Large intestine (tissue), 12 donors: Measurements from ENCODE around the gene TLR2. TPM values are rescaled to one million over a fixed set of nuclear protein-coding genes. Genes with fewer than 3 reads are reported as not detected.

Source experiments
- DNase-seq, 2 donors: peaks; one replicate each; pipeline versions ENCODE4 v3.0.0 to v3.0.0-alpha.2; 2013
- H3K27ac ChIP-seq: one replicate; pipeline ENCODE4 v1.5.1; 2013; ENCODE audit warnings: low read length
- H3K27me3 ChIP-seq: 2 replicates; pipeline ENCODE4 v1.6.1; 2013; ENCODE audit warnings: low read length; ENCODE audit not compliant: control insufficient read depth, insufficient read depth
- H3K36me3 ChIP-seq: 2 replicates; pipeline ENCODE4 v1.6.1; 2013; ENCODE audit warnings: low read length; ENCODE audit not compliant: control insufficient read depth, insufficient read depth
- H3K4me1 ChIP-seq: one replicate; pipeline ENCODE4 v1.6.1; 2013; ENCODE audit warnings: low read length; ENCODE audit not compliant: control insufficient read depth, insufficient read depth
- H3K4me3 ChIP-seq: one replicate; pipeline ENCODE4 v1.5.1; 2013; ENCODE audit warnings: low read length
- H3K9me3 ChIP-seq: one replicate; pipeline ENCODE4 v1.6.1; 2013; ENCODE audit warnings: mild to moderate bottlenecking, low read depth, low read length, moderate library complexity; ENCODE audit not compliant: control insufficient read depth
- WGBS: methylation state at CpG from one replicate; pipeline ENCODE4 v1.1.5; 2013; ENCODE audit warnings: low lambda C conversion rate; ENCODE audit not compliant: insufficient coverage; 5-methylcytosine and 5-hydroxymethylcytosine counted together
- long read RNA-seq, 11 donors: transcript quantifications; one replicate each; lab custom pipeline, GENCODE V29; 2026
- polyA plus RNA-seq: library from polyadenylated mRNA; unstranded; fragments of 120-200 nt; gene quantifications from one replicate; pipeline ENCODE4 v1.2.1, GENCODE V29; 2013

Gene TLR2, protein sequence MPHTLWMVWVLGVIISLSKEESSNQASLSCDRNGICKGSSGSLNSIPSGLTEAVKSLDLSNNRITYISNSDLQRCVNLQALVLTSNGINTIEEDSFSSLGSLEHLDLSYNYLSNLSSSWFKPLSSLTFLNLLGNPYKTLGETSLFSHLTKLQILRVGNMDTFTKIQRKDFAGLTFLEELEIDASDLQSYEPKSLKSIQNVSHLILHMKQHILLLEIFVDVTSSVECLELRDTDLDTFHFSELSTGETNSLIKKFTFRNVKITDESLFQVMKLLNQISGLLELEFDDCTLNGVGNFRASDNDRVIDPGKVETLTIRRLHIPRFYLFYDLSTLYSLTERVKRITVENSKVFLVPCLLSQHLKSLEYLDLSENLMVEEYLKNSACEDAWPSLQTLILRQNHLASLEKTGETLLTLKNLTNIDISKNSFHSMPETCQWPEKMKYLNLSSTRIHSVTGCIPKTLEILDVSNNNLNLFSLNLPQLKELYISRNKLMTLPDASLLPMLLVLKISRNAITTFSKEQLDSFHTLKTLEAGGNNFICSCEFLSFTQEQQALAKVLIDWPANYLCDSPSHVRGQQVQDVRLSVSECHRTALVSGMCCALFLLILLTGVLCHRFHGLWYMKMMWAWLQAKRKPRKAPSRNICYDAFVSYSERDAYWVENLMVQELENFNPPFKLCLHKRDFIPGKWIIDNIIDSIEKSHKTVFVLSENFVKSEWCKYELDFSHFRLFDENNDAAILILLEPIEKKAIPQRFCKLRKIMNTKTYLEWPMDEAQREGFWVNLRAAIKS
- polyA plus RNA-seq: 12.1 TPM
- long read RNA-seq, donor 1, full-length matches to known transcripts: 4 of 4 reads
- long read RNA-seq, donor 1, partial matches to known transcripts: 0 of 4 reads
- long read RNA-seq, donor 1, other reads (novel, unspliced or antisense): 0 of 4 reads
- long read RNA-seq, donor 2, full-length matches to known transcripts: 11 of 11 reads
- long read RNA-seq, donor 2, partial matches to known transcripts: 0 of 11 reads
- long read RNA-seq, donor 2, other reads (novel, unspliced or antisense): 0 of 11 reads
- long read RNA-seq, donor 3, full-length matches to known transcripts: 5 of 5 reads
- long read RNA-seq, donor 3, partial matches to known transcripts: 0 of 5 reads
- long read RNA-seq, donor 3, other reads (novel, unspliced or antisense): 0 of 5 reads
- long read RNA-seq, donor 4, partial matches to known transcripts: 0 of 1 reads
- long read RNA-seq, donor 4, other reads (novel, unspliced or antisense): 0 of 1 reads
- long read RNA-seq, donor 5, full-length matches to known transcripts: 1 of 1 reads
- long read RNA-seq, donor 5, partial matches to known transcripts: 0 of 1 reads
- long read RNA-seq, donor 5, other reads (novel, unspliced or antisense): 0 of 1 reads
- long read RNA-seq, donor 6, full-length matches to known transcripts: 9 of 9 reads
- long read RNA-seq, donor 6, partial matches to known transcripts: 0 of 9 reads
- long read RNA-seq, donor 6, other reads (novel, unspliced or antisense): 0 of 9 reads
- long read RNA-seq, donor 7, full-length matches to known transcripts: 1 of 1 reads
- long read RNA-seq, donor 7, partial matches to known transcripts: 0 of 1 reads
- long read RNA-seq, donor 7, other reads (novel, unspliced or antisense): 0 of 1 reads
- long read RNA-seq, donor 8, full-length matches to known transcripts: 5 of 5 reads
- long read RNA-seq, donor 8, partial matches to known transcripts: 0 of 5 reads
- long read RNA-seq, donor 8, other reads (novel, unspliced or antisense): 0 of 5 reads
- long read RNA-seq, donor 9, full-length matches to known transcripts: 8 of 8 reads
- long read RNA-seq, donor 9, partial matches to known transcripts: 0 of 8 reads
- long read RNA-seq, donor 9, other reads (novel, unspliced or antisense): 0 of 8 reads
- long read RNA-seq, donor 10, full-length matches to known transcripts: 7 of 7 reads
- long read RNA-seq, donor 10, partial matches to known transcripts: 0 of 7 reads
- long read RNA-seq, donor 10, other reads (novel, unspliced or antisense): 0 of 7 reads
- long read RNA-seq, donor 11, full-length matches to known transcripts: 3 of 3 reads
- long read RNA-seq, donor 11, partial matches to known transcripts: 0 of 3 reads
- long read RNA-seq, donor 11, other reads (novel, unspliced or antisense): 0 of 3 reads

DNA sequence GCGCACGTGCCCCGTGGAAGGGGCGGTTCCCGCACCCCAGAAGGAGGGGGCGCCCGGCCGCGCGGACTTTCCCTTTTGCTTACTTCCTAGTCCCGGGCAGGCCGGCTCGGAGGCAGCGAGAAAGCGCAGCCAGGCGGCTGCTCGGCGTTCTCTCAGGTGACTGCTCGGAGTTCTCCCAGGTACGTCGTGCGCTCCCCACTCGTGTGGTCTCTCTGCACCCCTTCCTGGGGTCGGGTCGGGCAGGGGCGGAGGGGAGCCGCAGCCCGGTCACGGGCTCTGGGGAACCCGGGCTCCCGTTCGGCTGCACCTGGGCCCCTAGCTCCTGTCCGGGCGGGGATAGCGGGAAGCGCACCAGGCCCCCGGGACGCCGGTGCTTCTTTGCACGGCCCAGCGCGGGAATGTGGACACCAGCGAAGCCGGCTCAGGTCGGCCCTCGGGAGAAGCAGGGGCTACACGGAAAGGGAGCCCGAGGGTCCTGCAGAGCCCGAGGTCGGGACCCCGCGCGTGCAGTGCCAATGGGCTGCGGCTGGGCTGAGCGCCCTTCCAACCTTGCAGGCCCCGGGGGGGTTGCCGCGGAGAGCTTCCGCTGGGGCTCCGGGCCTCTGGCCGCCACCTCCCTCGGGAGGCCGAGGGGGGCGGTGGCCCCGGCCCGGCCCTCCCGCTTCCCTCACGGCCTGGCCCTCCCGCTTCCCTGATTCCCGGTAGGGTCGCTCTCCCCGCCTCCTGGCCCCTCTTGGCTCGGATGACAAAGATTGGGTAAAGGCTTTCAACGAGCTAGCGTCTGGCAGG, at the start of gene TLR2:
TSS of gene TLR2 (plus strand) at position 99 of the 789 bp plus-strand sequence. CDS start 18,628 bp downstream, outside the sequence.
- DNase-seq: peak; percentile 84 to 93
- no CpG with 5 or more reads among the region's 75 CpGs for WGBS
- Histone ChIP-seq H3K36me3 (peaks cover 6% of the 10 kb centered on the region), H3K27ac (peak within 1 kb of the TSS; percentile 57), H3K4me3 (peak within 1 kb of the TSS; percentile 71), H3K4me1 (no peaks in the 10 kb centered on the region), H3K27me3 (peaks cover 15% of the 10 kb centered on the region), H3K9me3 (peaks cover 2% of the 10 kb centered on the region)

DNA sequence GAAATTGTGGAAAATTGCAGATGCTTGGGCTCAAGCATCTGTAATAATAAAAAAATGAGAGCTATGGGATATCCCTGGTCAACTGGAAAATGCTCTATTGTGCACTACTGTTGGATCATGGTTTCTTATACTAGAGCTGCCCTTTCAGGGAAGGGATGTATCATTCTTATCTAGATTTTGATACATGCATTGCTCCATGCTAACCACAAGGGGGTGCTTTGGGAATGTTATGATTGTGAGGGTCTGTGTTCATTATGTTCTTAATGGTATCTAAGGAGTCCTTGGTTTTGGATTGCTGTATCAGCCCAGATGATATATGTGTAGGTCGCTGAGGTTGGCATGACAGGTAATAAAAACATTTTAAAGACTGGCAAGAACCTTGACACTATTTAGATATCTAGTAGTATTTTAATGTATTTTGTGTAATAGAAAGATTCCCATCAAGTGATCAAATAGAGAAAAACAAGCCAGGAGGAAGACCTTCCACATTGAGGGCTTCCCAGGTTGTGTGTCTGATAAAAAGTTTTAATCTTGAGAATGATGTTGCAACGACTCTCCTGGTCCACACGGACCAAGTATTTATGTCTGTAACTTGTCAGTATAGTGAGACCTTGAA, 49.2 kb upstream of the TLR2 start:
- no CpG with 5 or more reads among the region's 3 CpGs for WGBS
- Histone ChIP-seq H3K27ac (no peak overlapping the region), H3K36me3 (peaks cover 41% of the 10 kb centered on the region), H3K27me3 (no peaks in the 10 kb centered on the region), H3K4me1 (no peaks in the 10 kb centered on the region), H3K9me3 (no peaks in the 10 kb centered on the region), H3K4me3 (no peak overlapping the region)
- no peak for DNase-seq

DNA sequence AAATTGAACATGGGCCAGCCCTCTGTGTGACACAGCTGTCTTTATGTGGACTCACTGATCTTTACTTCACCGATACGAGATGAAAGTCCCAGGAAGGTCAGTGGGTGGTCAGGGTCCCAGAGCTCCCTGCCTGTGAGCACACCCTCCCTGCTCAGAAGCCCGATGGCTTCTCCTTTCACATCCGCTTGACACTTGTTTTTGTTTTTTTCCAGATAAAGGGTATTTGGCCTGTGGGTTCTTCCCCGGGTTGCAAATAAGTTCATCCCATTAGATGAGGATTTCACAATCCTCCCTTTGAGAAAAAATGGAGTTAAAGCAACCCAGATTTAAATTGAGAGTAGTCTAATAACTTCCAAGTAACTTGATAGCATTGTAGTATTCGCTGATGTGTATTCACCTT, 48.2 kb upstream of the TLR2 start:
- no peaks in the 10 kb centered on the region for H3K27me3 ChIP-seq
- 100% methylated on average over 1 of the region's 6 CpGs for WGBS
- no peaks in the 10 kb centered on the region for H3K4me1 ChIP-seq
- H3K4me3 ChIP-seq: no peak overlapping the region
- no peak overlapping the region for H3K27ac ChIP-seq
- H3K9me3 ChIP-seq: no peaks in the 10 kb centered on the region
- no peak for DNase-seq
- H3K36me3 ChIP-seq: peaks cover 31% of the 10 kb centered on the region

DNA sequence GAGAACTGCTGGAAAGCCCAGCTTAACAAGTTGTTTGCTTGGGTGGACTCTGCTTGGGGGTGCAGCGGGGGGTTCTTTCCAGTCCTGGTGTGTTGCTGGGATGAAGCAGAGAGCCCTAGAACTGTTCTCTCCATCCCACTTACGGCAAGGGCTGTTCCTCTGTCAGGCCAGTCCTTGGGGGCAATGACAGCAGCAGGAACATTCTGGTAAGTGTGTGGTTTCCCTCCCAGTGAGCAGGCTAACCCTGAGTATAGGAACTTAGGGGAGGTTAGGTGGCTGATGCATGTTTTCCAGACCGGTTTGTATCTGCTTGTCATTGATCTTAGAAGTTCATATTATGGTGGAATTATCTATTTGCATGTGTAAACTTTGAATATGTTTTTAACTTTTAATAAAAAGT, 46.9 kb upstream of the TLR2 start:
- peaks cover 25% of the 10 kb centered on the region for H3K36me3 ChIP-seq
- H3K27me3 ChIP-seq: no peaks in the 10 kb centered on the region
- WGBS: 100% methylated on average over 1 of the region's 3 CpGs

DNA sequence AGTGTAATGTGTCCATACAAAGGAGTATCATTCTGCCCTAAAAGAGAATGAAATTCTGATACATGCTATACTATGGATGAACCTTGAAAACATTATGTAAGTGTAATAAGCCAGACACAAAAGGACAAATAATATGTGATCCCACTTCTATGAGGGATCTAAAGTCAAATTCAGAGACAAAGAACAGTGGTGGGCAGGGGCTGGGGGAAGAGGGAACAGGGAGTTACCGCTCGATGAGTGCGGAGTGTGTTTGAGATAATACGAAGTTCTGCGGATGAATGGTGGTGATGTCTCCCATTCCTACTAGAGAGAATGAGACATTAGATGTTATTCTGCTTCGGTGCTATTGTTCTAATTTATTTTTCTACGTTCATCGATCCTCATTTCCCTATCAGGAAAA, 46.1 kb upstream of the TLR2 start:
- DNase-seq: no peak
- Histone ChIP-seq H3K27ac (no peak overlapping the region), H3K4me1 (no peaks in the 10 kb centered on the region), H3K36me3 (peaks cover 25% of the 10 kb centered on the region), H3K9me3 (no peaks in the 10 kb centered on the region), H3K27me3 (no peaks in the 10 kb centered on the region), H3K4me3 (no peak overlapping the region)
- 97% methylated on average over 5 of the region's 8 CpGs for WGBS

More for the DNA sequence above, 46.9 kb upstream of the TLR2 start:
- Histone ChIP-seq H3K4me3 (no peak overlapping the region), H3K27ac (no peak overlapping the region), H3K4me1 (no peaks in the 10 kb centered on the region), H3K9me3 (no peaks in the 10 kb centered on the region)
- no peak for DNase-seq

DNA sequence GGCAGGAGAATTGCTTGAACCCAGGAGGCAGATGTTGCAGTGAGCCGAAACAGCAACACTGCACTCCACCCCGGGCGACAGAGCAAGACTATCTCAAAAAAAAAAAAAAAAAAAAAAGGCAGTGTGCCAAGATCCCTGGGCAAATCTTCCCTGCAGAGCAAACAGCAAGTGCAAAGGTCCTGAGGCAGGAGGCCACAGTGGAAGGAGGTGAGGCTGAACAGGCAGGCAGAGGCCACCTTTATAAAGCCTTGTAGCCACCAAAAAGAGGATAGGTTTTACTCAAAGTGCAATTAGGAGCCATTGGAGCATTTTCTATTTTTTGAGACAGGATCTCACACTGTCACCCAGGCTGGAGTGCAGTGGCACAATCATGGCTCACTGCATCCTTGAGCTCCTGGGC, 45.1 kb upstream of the TLR2 start:
- no CpG with 5 or more reads among the region's 3 CpGs for WGBS
- no peak for DNase-seq
- Histone ChIP-seq H3K36me3 (peaks cover 21% of the 10 kb centered on the region), H3K27me3 (no peaks in the 10 kb centered on the region), H3K27ac (no peak overlapping the region), H3K4me1 (no peaks in the 10 kb centered on the region), H3K9me3 (no peaks in the 10 kb centered on the region), H3K4me3 (no peak overlapping the region)

DNA sequence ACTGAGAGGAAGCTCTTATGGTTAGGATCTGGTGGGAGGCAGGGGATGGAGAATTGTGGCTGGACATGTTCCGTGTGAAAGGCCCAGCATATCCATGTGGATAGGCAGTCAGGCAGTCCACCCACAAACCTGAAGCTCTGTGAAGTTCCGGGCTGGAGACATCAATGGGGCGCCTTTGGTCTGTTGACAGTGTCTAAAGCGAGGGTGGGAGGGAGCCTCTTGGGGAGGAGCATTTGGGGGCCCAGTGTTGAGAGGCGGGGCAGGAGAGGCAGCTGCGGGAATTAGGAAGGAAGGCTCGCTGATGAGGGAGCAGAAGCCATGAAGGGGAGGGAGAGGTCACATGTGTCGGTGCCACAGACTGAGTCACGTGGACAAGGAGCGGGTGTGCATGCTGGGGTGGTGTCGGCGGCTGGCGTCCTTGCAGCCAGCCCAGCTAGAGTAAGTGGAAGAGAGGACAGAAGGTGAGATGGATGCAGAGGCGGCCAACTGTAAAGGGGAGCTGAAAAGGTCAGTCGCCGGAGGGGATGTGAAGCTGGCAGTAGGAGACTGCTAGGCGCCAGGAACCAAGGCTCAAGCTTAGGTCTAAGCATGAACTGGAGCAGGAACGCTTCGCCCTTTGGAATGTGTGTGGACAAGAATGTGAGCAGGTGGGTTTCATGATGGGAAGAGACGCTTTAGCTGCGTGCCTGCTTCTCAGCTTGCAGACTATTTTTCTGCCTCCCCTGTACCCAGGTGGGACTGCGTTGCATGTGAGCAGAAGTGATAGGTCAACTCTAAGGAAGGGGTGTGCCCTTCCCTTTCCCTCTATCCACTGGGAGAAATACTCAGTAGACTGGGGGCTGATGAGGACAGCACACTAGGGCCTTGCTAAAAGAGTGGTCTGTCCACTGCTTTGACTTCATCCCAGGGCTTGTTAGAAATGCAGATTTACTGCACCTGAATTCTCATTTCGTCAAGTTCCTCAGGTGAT, 44.0 kb upstream of the TLR2 start:
- Histone ChIP-seq H3K27me3 (no peaks in the 10 kb centered on the region), H3K4me3 (no peak overlapping the region), H3K36me3 (peaks cover 15% of the 10 kb centered on the region), H3K9me3 (no peaks in the 10 kb centered on the region), H3K27ac (no peak overlapping the region), H3K4me1 (no peaks in the 10 kb centered on the region)
- no peak for DNase-seq
- 67% methylated on average over 2 of the region's 23 CpGs for WGBS
